Transverse colon (tissue), 4 donors: Measurements from ENCODE around the gene NOL7.

Experiments
- CTCF ChIP-seq, 5 experiments: fragments of 200-600 bp in 3 of 5; fragments of 450-650 bp in 2 of 5; sonication (generic) in 3 of 5; IDR thresholded peaks; 1 replicate in 2 of 5; 2 replicates in 3 of 5; pipeline ENCODE4 v1.5.1; 2016 to 2017; ENCODE audit warnings: antibody characterized with exemption in 5 of 5, inconsistent platforms in 3 of 5, mild to moderate bottlenecking in 2 of 5, moderate library complexity in 1 of 5
- EP300 ChIP-seq: sonication (generic); formaldehyde crosslinking; IDR thresholded peaks from one replicate; pipeline ENCODE4 v1.6.1; 2017; ENCODE audit warnings: antibody characterized with exemption, low read depth
- POLR2A ChIP-seq: fragments of 450-650 bp; IDR thresholded peaks from one replicate; pipeline ENCODE4 v1.6.1; 2016; ENCODE audit warnings: antibody characterized with exemption, mild to moderate bottlenecking, moderate library complexity
- POLR2AphosphoS5 ChIP-seq, 3 donors: sonication (generic); formaldehyde crosslinking; IDR thresholded peaks; one replicate each; pipeline ENCODE4 v1.6.1; 2016; ENCODE audit warnings: antibody characterized with exemption in 3 of 3

GRCh38 chr6:13604135-13604534 lies 11.0 kb upstream of the NOL7 start:
- TF ChIP-seq CTCF (IDR thresholded peaks at IDR 0.05) (no peak), POLR2AphosphoS5 (IDR thresholded peaks at IDR 0.05) (no peak), POLR2A (no peak), EP300 (no peak)
